HepG2 (cell line): ENCODE results near the gene CFD.

ENCODE experiments used
- ELF1 ChIP-seq: sonication (generic); formaldehyde crosslinking; IDR thresholded peaks from 2 replicates; pipeline ENCODE4 v1.4.0; 2020; ENCODE audit warnings: missing genetic modification reagents
- KDM4B ChIP-seq: sonication (generic); formaldehyde crosslinking; IDR thresholded peaks from 2 replicates; pipeline ENCODE4 v1.4.0; 2020; ENCODE audit warnings: missing genetic modification reagents
- MED1 ChIP-seq: sonication (generic); formaldehyde crosslinking; IDR thresholded peaks from 2 replicates; pipeline ENCODE4 v1.4.0; 2020; ENCODE audit warnings: missing genetic modification reagents
- MTA3 ChIP-seq: sonication (generic); formaldehyde crosslinking; IDR thresholded peaks from 2 replicates; pipeline ENCODE4 v1.4.0; 2020; ENCODE audit warnings: missing genetic modification reagents
- NFIC ChIP-seq: IDR thresholded peaks from 2 replicates; pipeline ENCODE4 v1.6.1; 2012; ENCODE audit warnings: mild to moderate bottlenecking, low read length, inconsistent platforms
- NR3C1 ChIP-seq: sonication (generic); formaldehyde crosslinking; IDR thresholded peaks from 2 replicates; pipeline ENCODE4 v1.4.0; 2020; ENCODE audit warnings: missing genetic modification reagents
- POLR2AphosphoS5 ChIP-seq: IDR thresholded peaks from 2 replicates; pipeline ENCODE4 v1.6.1; 2012; ENCODE audit warnings: low read depth, low read length
- TBP ChIP-seq: sonication (generic); formaldehyde crosslinking; IDR thresholded peaks from 2 replicates; pipeline ENCODE4 v1.5.0; 2020; ENCODE audit warnings: missing genetic modification reagents
- ZNF451 ChIP-seq: sonication (generic); formaldehyde crosslinking; IDR thresholded peaks from 2 replicates; pipeline ENCODE4 v1.5.0; 2020; ENCODE audit warnings: mild to moderate bottlenecking, missing genetic modification reagents
- ZNF556 ChIP-seq: sonication (generic); formaldehyde crosslinking; IDR thresholded peaks from 2 replicates; pipeline ENCODE4 v1.4.0; 2020; ENCODE audit warnings: mild to moderate bottlenecking, missing genetic modification reagents, borderline replicate concordance
- ZNF558 ChIP-seq: sonication (generic); formaldehyde crosslinking; IDR thresholded peaks from 2 replicates; pipeline ENCODE4 v1.9.0; 2022; ENCODE audit warnings: mild to moderate bottlenecking, missing genetic modification reagents, borderline replicate concordance
- TF ChIP-seq, protein P1 (sequence below): sonication (generic); formaldehyde crosslinking; IDR thresholded peaks from 2 replicates; pipeline ENCODE4 v1.5.1; 2020; ENCODE audit warnings: missing genetic modification reagents, mild to moderate bottlenecking, borderline replicate concordance
- TF ChIP-seq, protein P2 (sequence below), 2 experiments: IDR thresholded peaks; 2 replicates each; pipeline ENCODE4 v1.6.1; 2011 to 2012; ENCODE audit warnings: low read length in 2 of 2, borderline replicate concordance in 1 of 2, low read depth in 1 of 2, mild to moderate bottlenecking in 1 of 2, moderate library complexity in 1 of 2
- TF ChIP-seq, protein P3 (sequence below): sonication (generic); formaldehyde crosslinking; IDR thresholded peaks from 2 replicates; pipeline ENCODE4 v1.5.1; 2020; ENCODE audit warnings: mild to moderate bottlenecking, missing genetic modification reagents, moderate library complexity

DNA sequence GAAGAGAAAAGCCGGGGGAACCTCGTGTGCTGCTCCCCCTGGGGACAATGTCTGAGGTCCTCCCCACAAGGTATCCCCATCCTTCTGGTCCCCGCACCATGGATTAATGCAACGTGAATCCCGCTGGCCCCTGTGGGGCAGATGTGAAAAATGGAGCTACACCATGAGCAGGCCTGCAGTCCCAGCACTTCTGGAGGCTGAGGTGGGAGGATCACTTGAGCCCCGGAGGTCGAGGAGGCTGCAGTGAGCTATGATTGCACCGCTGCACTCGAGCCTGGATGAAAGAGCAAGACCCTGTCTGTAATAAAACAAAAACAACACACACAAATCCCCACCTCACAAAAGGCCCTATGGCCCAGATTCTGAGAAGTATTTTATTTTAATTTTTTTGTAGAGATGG lies 1.2 kb upstream of the CFD start:
- TF ChIP-seq ELF1 (CRISPR knock-in tag), result no peak
- no peak for TF ChIP-seq POLR2AphosphoS5
- TF ChIP-seq, protein P1, sequence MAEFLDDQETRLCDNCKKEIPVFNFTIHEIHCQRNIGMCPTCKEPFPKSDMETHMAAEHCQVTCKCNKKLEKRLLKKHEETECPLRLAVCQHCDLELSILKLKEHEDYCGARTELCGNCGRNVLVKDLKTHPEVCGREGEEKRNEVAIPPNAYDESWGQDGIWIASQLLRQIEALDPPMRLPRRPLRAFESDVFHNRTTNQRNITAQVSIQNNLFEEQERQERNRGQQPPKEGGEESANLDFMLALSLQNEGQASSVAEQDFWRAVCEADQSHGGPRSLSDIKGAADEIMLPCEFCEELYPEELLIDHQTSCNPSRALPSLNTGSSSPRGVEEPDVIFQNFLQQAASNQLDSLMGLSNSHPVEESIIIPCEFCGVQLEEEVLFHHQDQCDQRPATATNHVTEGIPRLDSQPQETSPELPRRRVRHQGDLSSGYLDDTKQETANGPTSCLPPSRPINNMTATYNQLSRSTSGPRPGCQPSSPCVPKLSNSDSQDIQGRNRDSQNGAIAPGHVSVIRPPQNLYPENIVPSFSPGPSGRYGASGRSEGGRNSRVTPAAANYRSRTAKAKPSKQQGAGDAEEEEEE, result no peak
- TF ChIP-seq, protein P2, sequence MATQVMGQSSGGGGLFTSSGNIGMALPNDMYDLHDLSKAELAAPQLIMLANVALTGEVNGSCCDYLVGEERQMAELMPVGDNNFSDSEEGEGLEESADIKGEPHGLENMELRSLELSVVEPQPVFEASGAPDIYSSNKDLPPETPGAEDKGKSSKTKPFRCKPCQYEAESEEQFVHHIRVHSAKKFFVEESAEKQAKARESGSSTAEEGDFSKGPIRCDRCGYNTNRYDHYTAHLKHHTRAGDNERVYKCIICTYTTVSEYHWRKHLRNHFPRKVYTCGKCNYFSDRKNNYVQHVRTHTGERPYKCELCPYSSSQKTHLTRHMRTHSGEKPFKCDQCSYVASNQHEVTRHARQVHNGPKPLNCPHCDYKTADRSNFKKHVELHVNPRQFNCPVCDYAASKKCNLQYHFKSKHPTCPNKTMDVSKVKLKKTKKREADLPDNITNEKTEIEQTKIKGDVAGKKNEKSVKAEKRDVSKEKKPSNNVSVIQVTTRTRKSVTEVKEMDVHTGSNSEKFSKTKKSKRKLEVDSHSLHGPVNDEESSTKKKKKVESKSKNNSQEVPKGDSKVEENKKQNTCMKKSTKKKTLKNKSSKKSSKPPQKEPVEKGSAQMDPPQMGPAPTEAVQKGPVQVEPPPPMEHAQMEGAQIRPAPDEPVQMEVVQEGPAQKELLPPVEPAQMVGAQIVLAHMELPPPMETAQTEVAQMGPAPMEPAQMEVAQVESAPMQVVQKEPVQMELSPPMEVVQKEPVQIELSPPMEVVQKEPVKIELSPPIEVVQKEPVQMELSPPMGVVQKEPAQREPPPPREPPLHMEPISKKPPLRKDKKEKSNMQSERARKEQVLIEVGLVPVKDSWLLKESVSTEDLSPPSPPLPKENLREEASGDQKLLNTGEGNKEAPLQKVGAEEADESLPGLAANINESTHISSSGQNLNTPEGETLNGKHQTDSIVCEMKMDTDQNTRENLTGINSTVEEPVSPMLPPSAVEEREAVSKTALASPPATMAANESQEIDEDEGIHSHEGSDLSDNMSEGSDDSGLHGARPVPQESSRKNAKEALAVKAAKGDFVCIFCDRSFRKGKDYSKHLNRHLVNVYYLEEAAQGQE (IDR thresholded peaks at IDR 0.05; ENCODE audit: borderline replicate concordance in 1 of 2, low read depth in 1 of 2, low read length in 2 of 2), result no peak
- TF ChIP-seq ZNF451 (CRISPR knock-in tag), result no peak
- TF ChIP-seq NFIC, result no peak
- TF ChIP-seq MED1 (CRISPR knock-in tag), result no peak
- TF ChIP-seq ZNF558 (CRISPR knock-in tag), result no peak
- TF ChIP-seq ZNF556 (CRISPR knock-in tag), result no peak
- no peak for TF ChIP-seq NR3C1 (CRISPR knock-in tag)
- TF ChIP-seq KDM4B (CRISPR knock-in tag), result no peak
- TF ChIP-seq MTA3 (CRISPR knock-in tag), result no peak
- no peak for TF ChIP-seq TBP (CRISPR knock-in tag)
- TF ChIP-seq, protein P3, sequence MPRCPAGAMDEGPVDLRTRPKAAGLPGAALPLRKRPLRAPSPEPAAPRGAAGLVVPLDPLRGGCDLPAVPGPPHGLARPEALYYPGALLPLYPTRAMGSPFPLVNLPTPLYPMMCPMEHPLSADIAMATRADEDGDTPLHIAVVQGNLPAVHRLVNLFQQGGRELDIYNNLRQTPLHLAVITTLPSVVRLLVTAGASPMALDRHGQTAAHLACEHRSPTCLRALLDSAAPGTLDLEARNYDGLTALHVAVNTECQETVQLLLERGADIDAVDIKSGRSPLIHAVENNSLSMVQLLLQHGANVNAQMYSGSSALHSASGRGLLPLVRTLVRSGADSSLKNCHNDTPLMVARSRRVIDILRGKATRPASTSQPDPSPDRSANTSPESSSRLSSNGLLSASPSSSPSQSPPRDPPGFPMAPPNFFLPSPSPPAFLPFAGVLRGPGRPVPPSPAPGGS (CRISPR knock-in tag), result no peak
